CD14-positive monocyte (primary cell): ENCODE results near the gene HSPB2. TPM values are rescaled to one million over a fixed set of nuclear protein-coding genes. Genes with fewer than 3 reads are reported as not detected.
"Not testable (repeated sequence)": the region's sequence is repeated elsewhere in the genome, so short reads cannot be mapped to it uniquely, and the experiment has no call there.

Source experiments
- DNase-seq, 3 donors: peaks; one replicate each; pipeline ENCODE4 v3.0.0-alpha.2; 2011 to 2022
- H2AFZ ChIP-seq: 2 replicates; pipeline ENCODE4 v1.6.0; 2012; ENCODE audit warnings: mild to moderate bottlenecking, low read depth, low read length, inconsistent platforms; ENCODE audit not compliant: insufficient read depth, poor library complexity, severe bottlenecking
- H3K27ac ChIP-seq, 2 donors: 1 replicate in 1 of 2; 2 replicates in 1 of 2; pipeline ENCODE4 v1.5.1; 2012 to 2013; ENCODE audit warnings: low read length in 2 of 2, control low read depth in 1 of 2, inconsistent platforms in 1 of 2, low read depth in 1 of 2, mild to moderate bottlenecking in 1 of 2
- H3K27me3 ChIP-seq, 2 donors: one replicate each; pipeline versions ENCODE4 v1.6.0 to v1.6.1; 2011 to 2013; ENCODE audit warnings: low read length in 2 of 2; ENCODE audit not compliant: control insufficient read depth in 2 of 2, insufficient read depth in 2 of 2
- H3K36me3 ChIP-seq, 2 donors: replicated peaks in 1 of 2; 1 replicate in 1 of 2; 2 replicates in 1 of 2; pipeline versions ENCODE4 v1.5.1 to v1.6.1; 2012 to 2013; ENCODE audit warnings: low read length in 2 of 2, control low read depth in 1 of 2, inconsistent platforms in 1 of 2, mild to moderate bottlenecking in 1 of 2; ENCODE audit not compliant: insufficient read depth in 2 of 2, control insufficient read depth in 1 of 2
- H3K4me1 ChIP-seq, 2 donors: 1 replicate in 1 of 2; 2 replicates in 1 of 2; pipeline versions ENCODE4 v1.5.1 to v1.6.1; 2012 to 2013; ENCODE audit warnings: low read length in 2 of 2, control low read depth in 1 of 2, inconsistent platforms in 1 of 2, mild to moderate bottlenecking in 1 of 2, moderate library complexity in 1 of 2; ENCODE audit not compliant: insufficient read depth in 2 of 2, control insufficient read depth in 1 of 2
- H3K4me2 ChIP-seq: replicated peaks from 2 replicates; pipeline ENCODE3; 2012; ENCODE audit warnings: low read length, moderate library complexity, mild to moderate bottlenecking; ENCODE audit not compliant: poor library complexity, severe bottlenecking; ENCODE audit errors: extremely low read depth
- H3K4me3 ChIP-seq, 3 experiments: fragments of 200-600 bp in 1 of 3; sonication (generic) in 1 of 3; replicated peaks in 1 of 3; 1 replicate in 2 of 3; 2 replicates in 1 of 3; pipeline ENCODE4 v1.5.1; 2011 to 2013; ENCODE audit warnings: low read length in 3 of 3, mild to moderate bottlenecking in 3 of 3, control low read depth in 2 of 3, low read depth in 2 of 3, inconsistent platforms in 1 of 3, moderate library complexity in 1 of 3
- H3K79me2 ChIP-seq: 2 replicates; pipeline ENCODE4 v1.6.0; 2012; ENCODE audit warnings: mild to moderate bottlenecking, control low read depth, inconsistent platforms, low read length, moderate library complexity; ENCODE audit not compliant: insufficient read depth
- H3K9ac ChIP-seq: 2 replicates; pipeline ENCODE4 v1.6.0; 2017; ENCODE audit warnings: low read length, mild to moderate bottlenecking; ENCODE audit not compliant: insufficient read depth, poor library complexity, severe bottlenecking
- H3K9me3 ChIP-seq, 2 donors: replicated peaks in 1 of 2; 1 replicate in 1 of 2; 2 replicates in 1 of 2; pipeline versions ENCODE4 v1.5.1 to v1.6.1; 2012 to 2013; ENCODE audit warnings: low read length in 2 of 2, control low read depth in 1 of 2; ENCODE audit not compliant: control insufficient read depth in 1 of 2, insufficient read depth in 1 of 2
- H4K20me1 ChIP-seq: 2 replicates; pipeline ENCODE4 v1.6.0; 2012; ENCODE audit warnings: mild to moderate bottlenecking, low read length, control low read depth, moderate library complexity; ENCODE audit not compliant: insufficient read depth
- H3K27ac Mint-ChIP-seq, 7 donors: one replicate each; pipeline ENCODE4 v1.8.0; 2020; ENCODE audit warnings: mild to moderate bottlenecking in 7 of 7, mixed read lengths in 7 of 7, moderate library complexity in 6 of 7, inconsistent platforms in 2 of 7
- H3K27me3 Mint-ChIP-seq, 3 donors: one replicate each; pipeline ENCODE4 v1.8.0; 2021 to 2022; ENCODE audit warnings: low read depth in 3 of 3, mild to moderate bottlenecking in 3 of 3, mixed read lengths in 3 of 3, moderate library complexity in 3 of 3, inconsistent platforms in 1 of 3
- H3K36me3 Mint-ChIP-seq, 2 donors: one replicate each; pipeline ENCODE4 v1.8.0; 2020; ENCODE audit warnings: mixed read lengths in 2 of 2, inconsistent platforms in 1 of 2, mild to moderate bottlenecking in 1 of 2
- H3K4me1 Mint-ChIP-seq: one replicate; pipeline ENCODE4 v1.8.0; 2020; ENCODE audit warnings: mild to moderate bottlenecking, mixed read lengths
- H3K4me3 Mint-ChIP-seq, 2 donors: one replicate each; pipeline ENCODE4 v1.8.0; 2020; ENCODE audit warnings: mild to moderate bottlenecking in 2 of 2, mixed read lengths in 2 of 2, moderate library complexity in 1 of 2
- H3K9me3 Mint-ChIP-seq, 7 donors: one replicate each; pipeline ENCODE4 v1.8.0; 2020 to 2022; ENCODE audit warnings: mixed read lengths in 7 of 7, mild to moderate bottlenecking in 6 of 7, moderate library complexity in 6 of 7, inconsistent platforms in 2 of 7
- WGBS: methylation state at CpG from one replicate; pipeline ENCODE4 v1.1.5; 2013; ENCODE audit warnings: missing lambda C conversion rate; ENCODE audit not compliant: insufficient coverage; 5-methylcytosine and 5-hydroxymethylcytosine counted together
- intact Hi-C, 2 donors: fragments of 100-400 bp; cut with micrococcal nuclease; formaldehyde crosslinking; loops; one replicate each; pipeline versions ENCODE4 v1.15.0 to v1.15.1; 2023
- polyA plus RNA-seq, 3 donors: library from polyadenylated mRNA; depleted of rRNA in 1 of 3; unstranded in 2 of 3; stranded (reverse) in 1 of 3; fragments of 300-500 nt in 2 of 3; fragments of >200 nt in 1 of 3; fragmentation: Illumina TruSeq in 2 of 3; gene quantifications; 1 replicate in 2 of 3; 2 replicates in 1 of 3; pipeline ENCODE4 v1.2.3, GENCODE V29; 2012 to 2021
- TF ChIP-seq, protein P1 (sequence below): fragments of 200-600 bp; IDR thresholded peaks from one replicate; pipeline ENCODE4 v1.8.0; 2022; ENCODE audit warnings: antibody characterized with exemption, mild to moderate bottlenecking

Gene HSPB2
- polyA plus RNA-seq, 3 donors = not detected

DNA sequence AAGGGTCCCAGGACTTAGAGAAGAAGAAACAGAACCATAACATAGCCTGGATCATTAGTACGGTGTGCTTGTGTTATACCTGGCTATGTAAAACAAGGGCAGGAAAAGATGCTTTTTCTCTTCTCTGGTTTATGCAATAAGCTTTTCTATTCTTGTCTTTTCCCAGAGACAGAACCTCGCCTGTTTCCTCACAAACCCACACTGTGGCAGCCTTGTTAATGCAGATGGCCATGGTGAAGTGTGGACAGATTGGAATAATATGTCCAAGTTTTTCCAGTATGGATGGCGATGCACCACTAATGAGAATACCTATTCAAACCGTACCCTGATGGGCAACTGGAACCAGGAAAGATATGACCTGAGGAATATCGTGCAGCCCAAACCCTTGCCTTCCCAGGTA, 30.3 kb upstream of the HSPB2 start:
- no peak overlapping the region for H3K4me3 Mint-ChIP-seq
- Histone ChIP-seq H3K27ac (no peak overlapping the region), H3K4me2 (no peak overlapping the region), H3K4me1 (peaks cover 33 to 41% of the 10 kb centered on the region in 2 donors), H3K36me3 (no peaks in the 10 kb centered on the region), H4K20me1 (no peaks in the 10 kb centered on the region), H3K9ac (no peak overlapping the region), H3K79me2 (no peaks in the 10 kb centered on the region), H2AFZ (peak overlapping the region; percentile 32), H3K27me3 (no peaks in the 10 kb centered on the region), H3K4me3 (no peak overlapping the region), H3K9me3 (no peaks in the 10 kb centered on the region)
- intact Hi-C loops = no loop called here
- H3K27me3 Mint-ChIP-seq = peaks cover 0 to 4% (median 2%) of the 10 kb centered on the region in 3 donors
- TF ChIP-seq, protein P1, sequence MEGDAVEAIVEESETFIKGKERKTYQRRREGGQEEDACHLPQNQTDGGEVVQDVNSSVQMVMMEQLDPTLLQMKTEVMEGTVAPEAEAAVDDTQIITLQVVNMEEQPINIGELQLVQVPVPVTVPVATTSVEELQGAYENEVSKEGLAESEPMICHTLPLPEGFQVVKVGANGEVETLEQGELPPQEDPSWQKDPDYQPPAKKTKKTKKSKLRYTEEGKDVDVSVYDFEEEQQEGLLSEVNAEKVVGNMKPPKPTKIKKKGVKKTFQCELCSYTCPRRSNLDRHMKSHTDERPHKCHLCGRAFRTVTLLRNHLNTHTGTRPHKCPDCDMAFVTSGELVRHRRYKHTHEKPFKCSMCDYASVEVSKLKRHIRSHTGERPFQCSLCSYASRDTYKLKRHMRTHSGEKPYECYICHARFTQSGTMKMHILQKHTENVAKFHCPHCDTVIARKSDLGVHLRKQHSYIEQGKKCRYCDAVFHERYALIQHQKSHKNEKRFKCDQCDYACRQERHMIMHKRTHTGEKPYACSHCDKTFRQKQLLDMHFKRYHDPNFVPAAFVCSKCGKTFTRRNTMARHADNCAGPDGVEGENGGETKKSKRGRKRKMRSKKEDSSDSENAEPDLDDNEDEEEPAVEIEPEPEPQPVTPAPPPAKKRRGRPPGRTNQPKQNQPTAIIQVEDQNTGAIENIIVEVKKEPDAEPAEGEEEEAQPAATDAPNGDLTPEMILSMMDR = no peak
- H3K36me3 Mint-ChIP-seq = no peaks in the 10 kb centered on the region
- H3K27ac Mint-ChIP-seq = peak overlapping the region in 2 of 7 donors; percentile 28 to 67
- peaks cover 39% of the 10 kb centered on the region for H3K4me1 Mint-ChIP-seq
- no peak for DNase-seq
- peaks cover 0 to 3% (median 0%) of the 10 kb centered on the region in 7 donors for H3K9me3 Mint-ChIP-seq
- 92% methylated on average over 2 of the region's 5 CpGs for WGBS

DNA sequence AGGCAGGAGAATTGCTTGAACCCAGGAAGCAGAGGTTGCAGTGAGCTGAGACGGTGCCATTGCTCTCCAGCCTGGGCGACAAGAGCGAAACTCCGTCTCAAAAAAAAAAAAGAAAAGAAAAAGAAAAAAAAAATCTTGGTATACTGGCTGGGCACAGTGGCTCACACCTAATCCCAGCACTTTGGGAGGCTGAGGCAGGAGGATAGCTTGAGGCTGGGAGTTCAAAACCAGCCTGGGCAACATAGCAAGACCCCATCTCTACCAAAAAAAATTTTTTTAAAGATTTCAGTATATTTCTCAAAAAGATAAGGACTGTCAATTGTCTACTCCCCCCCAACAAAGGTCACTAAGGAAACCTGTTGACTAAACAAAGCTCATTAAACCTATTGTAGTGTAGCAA, 27.5 kb upstream of the HSPB2 start:
- H3K9me3 ChIP-seq, H3K4me3 ChIP-seq, DNase-seq, H3K4me2 ChIP-seq, H3K27ac Mint-ChIP-seq, H3K9ac ChIP-seq, H3K27me3 Mint-ChIP-seq, H4K20me1 ChIP-seq, H3K4me3 Mint-ChIP-seq, H3K27ac ChIP-seq, H3K9me3 Mint-ChIP-seq, H3K27me3 ChIP-seq, H3K36me3 Mint-ChIP-seq, H3K79me2 ChIP-seq, intact Hi-C loops, H2AFZ ChIP-seq, H3K36me3 ChIP-seq: not testable (repeated sequence)
- peaks cover 14 to 22% of the 10 kb centered on the region in 2 donors for H3K4me1 ChIP-seq
- H3K4me1 Mint-ChIP-seq = peaks cover 24% of the 10 kb centered on the region
- WGBS = 100% methylated on average over 3 of the region's 4 CpGs
